GOT3 (cell line): ENCODE results near the gene CAPN8.

Experiments used
- DNase-seq: peaks from one replicate; lab custom pipeline; 2025; ENCODE audit warnings: mixed read lengths; lab: John Stamatoyannopoulos, UW

The CAPN8 gene

DNA sequence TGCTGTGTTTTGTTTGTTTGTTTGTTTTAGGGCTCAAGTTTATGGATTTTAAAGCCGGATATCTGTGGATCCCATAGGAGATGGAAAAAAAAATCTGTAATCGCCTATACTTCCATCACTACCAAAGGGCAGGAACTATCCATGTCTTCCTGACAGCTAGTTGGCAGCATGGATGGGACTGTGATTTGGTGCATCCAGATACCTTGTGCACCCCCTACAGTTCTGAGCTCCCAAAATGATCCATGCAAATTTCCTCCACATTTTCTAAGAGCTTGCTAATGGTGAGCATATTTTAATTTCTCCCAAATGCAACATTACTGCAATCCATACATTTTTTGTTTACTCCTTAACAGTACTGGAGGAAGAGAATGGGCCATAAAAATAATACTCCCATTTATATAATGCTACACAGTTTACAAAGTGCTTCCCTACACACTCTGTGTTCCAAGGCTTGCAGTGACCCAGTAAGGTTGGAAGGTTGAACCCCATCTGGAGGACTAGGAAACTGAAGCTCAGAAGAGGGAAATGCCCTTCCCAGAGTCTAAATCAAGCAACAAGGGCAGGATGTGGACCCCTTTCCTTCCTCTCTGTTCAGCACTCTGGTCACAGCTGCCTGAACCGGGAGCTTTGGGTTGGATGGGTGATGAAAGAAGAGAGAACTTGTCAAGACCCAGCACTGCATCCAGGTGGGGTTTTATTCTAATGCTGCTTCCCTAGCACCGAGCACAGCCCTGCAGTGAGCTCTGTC lies 48.0 kb downstream of the CAPN8 start:
- DNase-seq = no peak

DNA sequence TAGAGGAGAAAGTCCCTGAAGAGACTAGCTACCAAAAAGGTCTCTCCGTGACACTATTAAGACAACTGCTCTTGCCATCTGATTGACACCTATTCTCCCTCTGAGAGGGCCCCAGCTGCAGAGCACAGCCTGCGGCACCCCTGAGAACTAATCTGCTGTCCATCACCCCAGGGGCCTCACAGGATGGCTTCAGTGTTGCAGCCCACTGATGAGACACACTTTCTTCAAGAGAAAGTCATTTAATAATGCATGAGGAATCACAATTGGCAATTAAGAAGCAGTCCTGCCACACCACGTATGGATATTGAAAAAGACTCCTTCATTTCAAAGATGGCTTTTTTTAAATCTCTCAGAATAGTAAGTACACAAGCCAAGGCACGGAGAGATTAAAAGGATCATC lies 48.9 kb downstream of the CAPN8 start:
- no peak for DNase-seq

DNA sequence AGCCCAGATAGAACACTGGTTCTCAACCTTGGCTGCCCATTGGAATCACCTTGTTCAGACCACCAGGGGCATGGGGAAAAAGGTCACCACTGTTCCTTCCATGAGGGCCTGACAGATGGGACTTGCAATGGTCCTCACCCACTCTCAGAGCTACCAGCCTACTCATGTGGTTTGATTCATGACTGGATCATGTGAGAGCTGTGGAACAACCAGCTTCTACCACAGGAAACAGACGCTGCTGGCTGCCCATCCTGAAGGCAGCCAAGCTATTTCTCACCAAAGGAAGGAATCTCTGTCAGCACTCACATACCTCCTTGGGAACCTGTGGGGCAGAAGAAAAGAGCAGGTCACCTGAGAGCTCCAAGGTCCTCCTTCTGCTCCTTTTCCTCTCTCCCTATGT lies 53.6 kb downstream of the CAPN8 start:
- DNase-seq = no peak

DNA sequence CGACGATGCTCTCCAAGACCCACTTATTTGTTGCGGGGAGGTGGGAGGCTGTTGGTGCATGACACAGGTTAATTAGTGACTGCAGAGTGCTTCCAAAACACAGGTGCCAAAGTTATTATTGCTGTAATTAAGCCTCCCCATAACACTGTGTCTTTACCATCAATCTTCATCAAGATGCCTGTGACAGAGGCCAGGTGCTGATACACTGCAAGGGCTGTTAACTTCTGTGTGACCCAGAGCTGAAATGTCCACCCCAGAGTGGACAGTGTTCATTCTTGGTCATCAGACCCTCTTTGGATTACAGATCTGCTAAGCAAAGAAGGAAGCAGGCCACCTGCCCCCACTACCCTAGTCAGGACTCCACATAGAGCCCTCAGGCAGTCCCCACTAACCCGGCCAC lies 55.5 kb downstream of the CAPN8 start:
- no peak for DNase-seq

DNA sequence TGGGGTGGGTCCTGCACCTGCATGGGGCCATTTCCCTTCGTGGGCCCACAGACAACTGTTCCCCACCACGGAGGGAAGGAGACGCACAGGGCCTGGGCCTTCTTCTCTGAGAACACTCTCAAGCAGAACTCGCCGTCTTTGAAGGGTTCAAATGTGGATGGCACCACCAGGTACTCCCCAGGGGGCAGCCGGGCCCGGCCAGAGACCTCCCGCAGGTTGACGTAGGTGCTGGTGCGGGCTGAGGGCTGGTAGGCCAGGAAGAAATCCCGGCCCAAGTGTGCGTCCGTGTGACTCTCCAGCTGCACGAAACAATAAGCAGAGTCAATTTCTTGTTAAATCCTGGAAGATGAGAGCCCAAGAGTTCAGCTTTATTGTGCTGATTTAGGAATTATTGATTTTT lies 56.4 kb downstream of the CAPN8 start:
- DNase-seq = no peak

DNA sequence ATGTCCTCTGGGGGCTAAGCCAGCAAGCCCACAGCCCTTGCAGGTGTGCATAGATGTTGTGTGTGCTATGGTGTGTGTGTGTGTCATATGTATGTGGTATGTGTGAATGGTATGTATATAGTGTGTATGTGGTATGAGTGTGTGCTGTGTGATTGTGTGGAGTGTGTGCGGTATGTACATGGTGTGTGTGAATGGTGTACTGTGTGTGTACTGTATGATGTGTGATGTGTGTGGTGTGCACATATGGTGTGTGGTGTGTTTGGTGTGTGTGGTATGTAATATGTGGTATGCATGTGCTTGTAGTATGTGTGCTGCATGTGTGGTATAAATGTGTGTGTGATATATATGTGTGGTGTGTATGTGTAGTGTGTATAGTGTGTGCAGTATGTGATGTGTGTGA lies 107.0 kb downstream of the CAPN8 start:
- no peak for DNase-seq

DNA sequence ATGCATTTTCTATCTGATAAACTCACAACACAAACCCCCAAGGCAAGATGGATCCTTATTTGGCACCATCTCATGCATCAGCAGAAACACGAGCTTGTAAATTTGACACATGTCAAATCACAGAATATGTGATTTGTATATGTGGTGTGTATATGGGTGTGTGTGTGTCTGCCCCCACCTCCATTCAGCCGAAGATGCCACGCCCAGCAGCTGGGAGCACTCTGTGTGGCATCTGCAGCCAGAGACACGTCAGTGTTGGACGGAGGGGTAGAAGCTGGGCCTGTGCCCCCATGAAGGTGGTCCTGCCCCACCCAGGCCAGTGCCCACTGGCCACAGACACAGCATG lies 108.4 kb downstream of the CAPN8 start:
- DNase-seq = no peak

DNA sequence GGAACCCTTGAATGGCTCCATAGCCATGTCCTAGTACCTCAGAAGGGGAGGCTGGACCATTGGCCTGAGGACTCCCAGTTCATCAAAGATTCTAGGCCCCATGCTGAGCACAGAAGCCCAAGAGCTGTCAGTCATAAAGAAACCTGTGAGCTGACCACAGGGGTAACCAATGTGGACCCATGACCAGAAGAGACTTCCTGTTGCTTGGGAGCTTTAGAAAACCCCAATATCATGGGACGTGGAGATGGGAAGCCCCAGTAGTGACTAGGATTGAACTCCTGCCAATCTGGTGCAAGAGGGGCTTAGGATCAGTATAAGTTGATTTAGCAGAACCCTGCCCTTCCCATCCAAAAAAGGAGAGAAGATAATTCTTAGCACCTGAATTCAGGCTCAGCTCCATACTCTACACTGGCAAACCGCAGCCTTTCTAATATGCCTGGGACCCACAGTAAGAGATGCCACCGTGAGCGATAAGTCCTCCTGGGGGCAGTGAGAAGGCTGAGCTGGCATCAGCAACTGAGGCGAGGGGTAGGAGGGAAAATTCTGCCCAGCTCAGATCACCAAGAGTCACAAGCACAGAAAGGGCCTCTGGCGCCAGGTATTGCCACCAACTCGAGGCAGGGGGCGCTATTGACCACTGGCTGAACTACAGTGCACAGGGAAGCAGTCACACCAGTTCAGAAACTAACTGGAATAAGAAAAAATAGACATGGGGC lies 108.9 kb downstream of the CAPN8 start:
- no peak for DNase-seq

DNA sequence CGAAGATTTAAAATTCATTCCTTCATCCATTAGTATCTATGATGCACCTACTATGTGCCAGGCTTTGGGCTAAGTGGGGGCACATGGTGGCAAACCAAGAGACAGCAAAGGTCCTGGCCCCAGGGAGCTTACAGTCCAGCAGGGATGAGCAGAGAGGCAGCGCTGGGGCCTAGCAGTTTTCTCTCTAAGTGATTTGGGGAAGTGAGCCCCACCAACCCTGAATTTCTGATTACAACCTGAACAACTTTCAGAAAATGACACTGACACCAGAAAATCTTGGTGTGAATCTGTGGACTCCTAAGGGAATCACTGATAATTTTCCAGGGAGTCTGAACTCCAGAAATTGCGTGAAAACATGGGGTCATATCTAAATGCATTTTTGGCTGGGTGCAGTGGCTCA lies 111.5 kb downstream of the CAPN8 start:
- no peak for DNase-seq

DNA sequence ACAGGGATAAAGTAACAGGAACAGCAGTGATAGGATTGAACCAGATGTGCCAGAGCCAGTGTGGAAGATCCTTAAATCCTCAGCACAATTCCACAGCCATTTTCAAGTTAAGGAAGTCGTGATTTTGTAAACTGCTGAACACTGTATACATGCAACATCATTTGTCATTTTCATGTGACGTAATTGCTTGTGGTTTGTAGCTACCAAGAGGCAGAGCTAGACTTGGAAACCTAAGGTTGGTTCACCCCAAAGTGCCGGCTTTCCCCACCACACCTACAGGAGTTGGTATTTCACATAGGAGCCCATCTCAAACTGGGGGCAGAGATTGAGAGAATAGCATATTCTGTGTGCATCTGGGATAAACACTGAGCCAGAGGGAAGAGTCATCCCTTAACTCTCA lies 113.9 kb downstream of the CAPN8 start:
- no peak for DNase-seq

DNA sequence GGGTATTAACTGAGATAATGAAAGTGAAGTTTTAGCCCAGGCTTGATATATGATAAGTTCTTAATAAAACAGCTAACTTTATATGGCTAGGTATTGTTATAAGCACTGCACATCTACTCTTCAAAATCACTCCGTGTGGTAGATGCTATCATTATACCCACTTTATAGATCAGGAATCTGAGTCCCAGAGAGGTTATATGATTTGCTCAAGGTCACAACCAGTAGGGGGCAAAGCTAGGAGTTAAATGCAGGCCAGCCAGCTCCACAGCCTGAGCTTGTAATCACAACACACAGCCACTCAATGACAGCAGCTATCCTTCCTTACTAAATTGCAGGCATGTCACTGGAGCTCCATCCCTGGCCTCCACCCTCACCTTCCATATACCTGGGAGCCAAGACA lies 115.8 kb downstream of the CAPN8 start:
- DNase-seq = no peak

DNA sequence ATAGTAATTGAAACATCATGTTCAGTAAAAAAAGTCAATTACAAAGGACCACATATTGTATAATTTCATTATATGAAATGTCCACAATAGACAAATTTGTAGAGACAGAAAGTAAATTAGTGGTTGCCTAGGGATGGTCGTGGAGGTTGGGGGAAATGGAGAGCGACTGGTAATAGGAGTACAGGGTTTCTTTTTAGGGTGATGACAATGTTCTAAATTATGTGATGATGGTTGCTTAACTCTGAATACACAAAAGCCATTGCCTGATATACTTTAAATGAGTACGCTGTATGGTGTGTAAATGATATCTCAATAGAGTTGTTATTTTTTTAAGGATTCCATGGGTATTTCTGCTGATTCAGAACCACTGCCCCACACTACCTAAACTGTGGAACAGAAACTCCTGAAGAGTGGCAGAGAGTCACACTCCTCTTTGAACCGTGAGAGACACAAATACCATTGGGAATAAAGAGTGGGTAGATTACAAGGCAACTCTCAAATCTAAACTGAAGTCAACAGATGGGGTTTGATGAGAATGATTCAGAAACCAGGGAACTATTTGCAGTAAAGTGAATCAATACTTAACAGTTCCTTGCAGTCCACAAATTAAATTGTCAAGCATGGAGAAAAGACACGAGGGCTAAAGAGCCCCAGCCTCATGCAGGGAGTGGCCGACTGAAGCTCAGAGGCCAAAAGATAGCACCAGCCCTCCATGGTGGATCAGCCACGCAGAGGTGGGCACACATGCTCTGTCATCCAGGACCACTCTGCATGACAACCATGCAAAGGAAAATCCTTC lies 118.0 kb downstream of the CAPN8 start:
- DNase-seq = no peak

DNA sequence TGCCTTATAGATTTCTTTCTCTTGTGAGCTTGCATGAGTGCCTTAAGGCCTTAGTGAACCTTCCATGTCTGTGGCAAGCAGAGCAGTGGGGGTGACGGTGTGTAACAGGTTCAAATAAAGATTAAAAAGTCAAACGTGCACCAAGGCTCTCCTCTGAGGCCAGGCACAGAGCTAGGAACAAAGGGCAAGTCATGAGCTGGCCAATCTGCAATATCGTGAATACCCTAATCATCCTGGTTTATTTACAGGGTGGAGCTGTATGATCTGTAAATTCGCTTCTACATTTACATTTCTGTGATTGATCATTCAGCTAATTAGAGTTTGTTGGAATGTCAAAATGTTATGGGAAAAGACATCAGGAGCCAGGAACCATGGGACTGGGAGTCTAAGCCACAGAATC lies 120.2 kb downstream of the CAPN8 start:
- no peak for DNase-seq

DNA sequence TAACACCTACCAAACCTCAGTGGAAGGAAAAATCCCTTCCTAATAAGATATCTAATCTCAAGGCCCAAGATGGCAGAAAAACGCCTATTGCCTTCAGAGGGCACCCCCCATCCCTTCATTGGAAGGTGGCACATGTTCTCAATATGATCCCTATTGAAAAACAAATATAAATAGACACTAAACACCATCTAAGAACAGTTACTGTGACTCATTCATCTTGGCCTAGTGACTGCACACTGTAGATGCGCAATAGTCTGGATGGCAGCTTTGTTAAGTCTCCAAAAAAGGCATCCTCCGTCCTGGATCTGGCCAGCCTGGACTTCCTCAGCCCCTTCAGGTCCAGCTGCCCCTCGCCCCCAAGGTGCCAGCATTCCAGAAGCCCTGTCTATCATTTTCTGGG lies 121.9 kb downstream of the CAPN8 start:
- DNase-seq = no peak

DNA sequence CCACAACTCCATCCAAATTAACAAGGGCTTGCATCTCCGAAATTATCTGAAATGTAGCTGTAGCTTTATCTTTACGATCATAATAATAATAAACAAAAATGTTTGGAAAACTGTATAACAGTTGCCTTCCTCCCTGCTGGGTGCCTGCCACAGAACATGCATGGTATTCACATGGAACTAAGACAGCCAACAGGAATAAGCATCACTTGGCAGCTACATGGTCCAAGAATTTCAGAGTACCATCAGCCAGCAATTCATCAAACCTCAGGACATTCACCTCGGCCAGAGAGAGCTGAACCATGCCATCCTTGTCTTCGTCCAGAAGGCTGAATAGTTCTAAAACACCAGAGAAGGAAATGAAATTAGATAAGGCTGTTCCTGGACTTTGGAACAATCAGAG lies 122.7 kb downstream of the CAPN8 start:
- DNase-seq = no peak

DNA sequence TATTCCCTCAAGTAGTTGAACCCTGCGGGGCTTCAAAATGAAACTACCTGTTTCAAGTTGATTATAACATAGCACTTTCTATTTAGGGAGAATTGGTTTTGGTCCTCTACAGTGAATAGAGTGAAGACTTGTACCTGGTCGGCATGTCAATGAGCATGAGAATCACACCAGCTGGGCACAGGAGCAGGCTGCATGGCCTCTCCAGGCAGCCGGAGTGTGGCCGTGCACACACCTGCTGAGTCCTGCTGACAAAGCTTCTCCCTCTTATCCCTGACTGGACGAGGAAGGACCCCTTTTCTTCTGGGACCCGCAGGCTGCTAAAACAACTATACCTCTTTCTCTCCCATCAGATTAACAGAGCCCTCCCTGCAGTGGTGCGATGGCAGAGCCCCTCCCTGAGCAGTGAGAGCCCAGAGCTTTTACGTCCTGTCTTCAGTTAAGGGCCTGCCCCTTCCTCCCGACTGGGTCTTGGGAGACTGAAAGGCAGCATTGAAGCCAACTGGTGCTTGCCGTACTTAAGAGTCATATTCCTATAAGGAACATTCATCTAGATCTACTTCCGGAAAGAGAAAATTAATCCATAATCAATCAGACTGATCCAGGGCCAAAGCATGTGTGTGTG lies 124.9 kb downstream of the CAPN8 start:
- no peak for DNase-seq

DNA sequence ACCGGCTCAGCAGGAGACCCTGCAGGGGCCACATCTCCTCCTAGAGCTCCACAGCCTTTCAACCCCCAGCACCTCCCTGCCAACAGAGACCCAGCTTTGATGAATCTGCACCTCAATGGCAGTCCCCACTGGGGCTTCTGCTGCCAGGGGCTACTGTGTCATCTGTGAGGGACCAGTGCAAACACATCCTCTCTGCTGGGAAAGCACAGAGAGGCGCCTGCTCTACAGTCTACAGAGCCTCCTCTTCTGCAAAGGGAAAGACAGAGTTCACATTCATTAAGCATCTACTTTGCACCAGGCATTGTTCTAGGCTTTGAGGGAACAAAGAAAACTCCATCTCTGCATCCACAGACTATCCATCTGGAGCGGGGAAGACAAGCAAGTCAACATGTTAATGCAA lies 125.8 kb downstream of the CAPN8 start:
- DNase-seq = no peak

DNA sequence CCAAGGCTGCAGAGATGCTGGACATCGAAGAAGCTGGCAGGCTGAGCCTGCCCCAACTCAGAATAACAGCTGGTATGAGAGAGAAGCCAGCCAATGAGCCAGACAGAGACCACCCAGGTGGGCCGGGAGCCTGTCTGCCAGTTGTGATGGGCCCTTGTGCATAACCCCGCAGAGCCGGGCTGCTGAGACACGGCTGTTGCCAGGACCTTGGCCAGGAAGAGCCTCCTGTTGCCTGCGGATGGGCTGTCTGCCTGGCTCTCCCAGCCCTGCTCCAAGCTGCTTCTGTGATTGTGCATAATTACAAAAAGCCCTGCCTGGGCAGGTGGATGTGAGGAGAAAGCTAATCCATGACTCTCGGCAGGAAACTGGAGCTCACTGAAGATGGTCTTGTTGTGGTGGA lies 126.5 kb downstream of the CAPN8 start:
- DNase-seq = no peak

DNA sequence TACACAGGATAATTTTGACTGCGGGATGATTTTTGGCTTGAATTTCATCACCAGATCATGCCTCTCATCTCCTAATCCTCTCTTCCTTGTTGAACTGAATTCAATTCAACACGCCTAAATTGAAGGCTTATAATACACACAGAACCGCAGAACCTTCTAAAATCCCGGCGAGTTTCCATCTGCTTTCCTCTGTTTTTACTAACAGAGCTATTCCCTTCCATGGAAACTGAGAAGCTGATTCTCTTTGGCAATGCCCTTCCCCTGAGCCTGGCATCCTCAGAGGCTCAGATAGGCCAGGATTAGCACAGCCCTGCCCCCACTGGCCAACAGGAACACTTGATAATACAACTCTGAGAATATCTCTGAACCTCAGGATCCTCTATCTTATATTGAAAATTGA lies 130.2 kb downstream of the CAPN8 start:
- no peak for DNase-seq

DNA sequence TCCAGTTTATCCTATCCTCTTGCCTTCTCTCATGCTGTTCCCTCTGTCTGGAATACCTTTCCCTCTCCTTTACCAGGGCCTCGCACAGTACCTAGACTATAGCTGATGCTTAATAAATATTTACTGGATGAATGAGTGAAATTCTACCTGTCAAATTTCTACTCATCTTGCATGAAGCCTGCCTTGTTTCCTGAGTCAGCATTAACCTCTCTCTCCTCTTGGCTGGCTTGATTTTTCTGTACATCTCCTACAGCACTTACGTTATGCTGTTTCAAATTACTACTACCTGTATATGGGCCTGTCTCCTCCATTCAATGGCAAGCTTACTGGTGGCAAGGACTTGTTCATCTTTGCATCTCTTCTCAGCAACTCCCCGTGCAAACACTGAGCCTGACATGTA lies 130.8 kb downstream of the CAPN8 start:
- no peak for DNase-seq

DNA sequence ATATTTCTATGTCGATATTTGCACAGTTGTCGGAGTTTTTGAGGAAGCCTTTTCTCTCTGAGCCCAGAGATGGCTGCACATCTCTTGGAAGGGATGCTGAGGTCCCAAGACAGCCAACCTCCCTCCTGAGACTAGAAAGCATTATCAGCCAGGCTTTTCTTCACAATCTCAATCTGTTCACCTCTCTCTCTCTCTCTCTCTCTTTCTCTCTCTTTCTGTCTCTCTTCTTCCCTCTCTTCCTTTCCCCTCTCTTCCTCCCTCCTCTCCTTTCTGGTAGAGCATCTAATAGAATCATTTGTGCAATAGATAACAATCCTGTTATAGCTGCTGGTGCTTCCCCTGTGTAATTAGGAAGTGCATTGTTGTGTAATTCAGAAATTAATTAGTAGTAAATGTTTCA lies 131.8 kb downstream of the CAPN8 start:
- no peak for DNase-seq

DNA sequence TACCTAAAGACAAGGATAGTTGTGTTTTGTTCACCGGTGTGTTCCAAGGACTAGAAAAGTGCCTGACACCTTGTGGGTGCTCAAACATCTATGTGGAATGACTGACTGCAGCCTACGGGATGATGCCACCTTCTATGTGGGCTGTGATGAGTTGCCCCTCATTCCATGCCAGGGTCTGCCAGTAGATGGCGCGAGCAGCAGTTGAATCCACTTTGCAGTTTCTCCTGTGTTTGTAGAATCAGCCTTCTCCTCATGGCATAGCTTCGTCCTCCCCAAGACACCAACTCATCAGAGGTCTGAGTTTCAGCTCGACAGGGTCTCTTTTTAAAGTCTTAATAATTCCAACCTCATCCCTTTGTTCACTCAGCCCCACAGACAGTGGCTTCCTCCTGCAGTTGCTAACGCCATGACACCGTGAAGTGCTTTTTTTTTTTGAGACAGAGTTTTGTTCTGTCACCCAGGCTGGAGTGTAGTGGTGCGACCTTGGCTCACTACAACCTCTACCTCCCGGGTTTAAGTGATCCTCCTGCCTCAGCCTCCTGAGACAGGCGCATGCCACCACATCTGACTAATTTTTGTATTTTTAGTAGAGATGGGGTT lies 133.7 kb downstream of the CAPN8 start:
- peak; percentile 3 for DNase-seq
